ENCODE results near the gene OR7E24.
"Not testable (repeated sequence)": the region's sequence is repeated elsewhere in the genome, so short reads cannot be mapped to it uniquely, and the experiment has no call there.

OR7E24 gene

GRCh38 chr19:9250630-9251029 lies at the start of gene OR7E24:
OR7E24 (plus strand) TSS chr19:9250930; CDS start chr19:9251044, 114 bp downstream.
- DNase-seq: no peak

DNA sequence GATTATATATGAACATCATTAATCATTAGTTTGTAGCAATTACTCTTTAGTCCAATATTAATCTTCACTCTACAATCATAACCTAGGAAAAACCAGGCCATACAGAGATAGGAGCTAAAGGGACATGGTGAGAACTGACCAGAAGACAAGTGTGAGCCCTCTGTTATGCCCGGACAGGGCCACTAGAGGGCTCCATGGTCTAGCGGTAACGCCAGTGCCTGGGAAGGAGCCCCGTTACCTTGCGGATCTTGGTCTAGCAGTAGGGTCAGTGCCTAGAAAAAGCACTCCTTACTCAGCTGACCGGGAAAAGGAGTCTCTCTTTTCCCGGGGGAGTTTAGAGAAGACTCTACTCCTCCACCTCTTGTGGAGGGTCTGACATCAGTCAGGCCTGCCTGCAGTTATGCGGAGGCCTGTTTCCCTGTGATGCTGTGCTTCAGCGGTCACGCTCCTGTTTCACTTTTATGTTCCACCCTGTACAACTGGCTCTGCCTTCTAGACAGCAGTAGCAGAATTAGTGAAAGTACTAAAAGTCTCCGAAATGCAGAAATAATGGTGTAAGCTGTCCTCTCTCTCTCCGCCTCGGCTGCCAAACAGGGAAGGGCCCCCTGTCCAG lies 45.1 kb upstream of the OR7E24 start:
- peak; percentile 3 for DNase-seq

GRCh38 chr19:9219489-9219888 lies 31.2 kb upstream of the OR7E24 start, which contains the start of gene OR7D4:
OR7D4 (minus strand) TSS chr19:9219589; CDS start chr19:9214837, 4,752 bp downstream.
- no peak for DNase-seq

DNA sequence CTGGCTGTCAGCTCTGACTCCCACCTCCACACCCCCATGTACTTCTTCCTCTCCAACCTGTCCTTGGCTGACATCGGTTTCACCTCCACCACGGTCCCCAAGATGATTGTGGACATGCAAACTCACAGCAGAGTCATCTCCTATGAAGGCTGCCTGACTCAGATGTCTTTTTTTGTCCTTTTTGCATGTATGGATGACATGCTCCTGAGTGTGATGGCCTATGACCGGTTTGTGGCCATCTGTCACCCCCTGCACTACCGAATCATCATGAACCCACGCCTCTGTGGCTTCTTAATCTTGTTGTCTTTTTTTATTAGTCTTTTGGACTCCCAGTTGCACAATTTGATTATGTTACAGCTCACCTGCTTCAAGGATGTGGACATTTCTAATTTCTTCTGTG lies 506 bp downstream of the OR7E24 start:
- DNase-seq: no peak

DNA sequence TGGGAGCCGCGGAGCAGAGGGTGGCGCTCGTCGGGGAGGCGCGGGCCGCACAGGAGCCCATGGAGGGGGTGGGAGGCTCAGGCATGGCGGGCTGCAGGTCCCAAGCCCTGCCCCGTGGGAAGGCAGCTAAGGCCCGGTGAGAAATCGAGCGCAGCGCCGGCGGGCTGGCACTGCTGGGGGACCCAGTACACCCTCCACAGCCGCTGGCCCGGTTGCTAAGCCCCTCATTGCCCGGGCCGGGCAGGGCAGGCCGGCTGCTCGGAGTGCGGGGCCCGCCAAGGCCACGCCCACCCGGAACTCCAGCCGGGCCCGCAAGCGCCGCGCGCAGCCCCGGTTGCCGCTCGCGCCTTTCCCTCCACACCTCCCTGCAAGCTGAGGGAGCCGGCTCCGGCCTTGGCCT lies 32.8 kb downstream of the OR7E24 start:
- DNase-seq: not testable (repeated sequence)

DNA sequence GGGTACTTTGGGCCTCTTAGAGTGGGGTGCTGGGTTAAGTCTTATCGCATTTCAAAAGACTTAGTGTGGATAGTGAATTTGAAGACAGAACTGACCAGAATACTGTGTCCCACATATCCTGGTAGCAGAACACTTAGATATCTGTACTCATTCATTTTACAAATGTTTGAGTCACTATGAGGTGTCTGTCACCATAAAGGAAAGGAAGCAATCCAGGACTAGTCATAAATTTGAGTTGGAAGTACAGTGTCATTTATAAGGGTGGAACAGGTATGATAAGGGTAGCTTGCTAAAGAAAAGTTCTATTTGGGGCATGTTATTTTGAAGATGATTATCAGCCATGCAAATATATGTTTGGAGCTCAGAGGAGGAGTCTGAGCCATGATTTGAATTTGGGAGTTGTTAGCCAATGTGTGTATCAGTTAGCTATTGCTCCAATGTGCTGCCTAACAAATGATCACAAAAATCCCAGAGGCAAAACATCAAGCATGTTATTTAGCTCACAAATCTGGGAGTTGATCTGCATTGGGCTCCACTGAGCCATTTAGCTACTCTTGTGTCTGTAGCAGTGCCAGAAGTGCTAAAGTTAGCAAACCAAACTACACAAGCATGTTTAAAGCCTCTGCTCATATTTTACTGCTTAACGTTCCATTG lies 38.6 kb downstream of the OR7E24 start:
- no peak for DNase-seq

DNA sequence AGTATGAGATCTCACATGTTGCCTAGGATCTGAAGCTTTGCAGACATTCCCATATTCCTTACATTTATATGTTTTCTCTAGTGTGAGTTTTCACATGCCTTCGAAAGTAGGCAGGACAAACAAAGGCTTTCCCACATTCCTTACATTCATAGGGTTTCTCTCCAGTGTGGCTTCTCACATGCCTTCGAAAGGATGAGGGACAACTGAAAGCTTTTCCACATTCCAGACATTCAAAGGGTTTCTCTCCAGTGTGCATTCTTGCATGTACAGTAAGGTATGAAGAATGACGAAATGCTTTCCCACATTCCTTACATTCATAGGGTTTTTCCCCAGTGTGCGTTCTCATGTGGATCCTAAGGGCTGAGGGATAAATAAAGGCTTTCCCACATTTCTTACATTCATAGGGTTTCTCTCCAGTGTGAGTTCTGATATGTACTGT lies 44.7 kb downstream of the OR7E24 start:
- no peak for DNase-seq

DNA sequence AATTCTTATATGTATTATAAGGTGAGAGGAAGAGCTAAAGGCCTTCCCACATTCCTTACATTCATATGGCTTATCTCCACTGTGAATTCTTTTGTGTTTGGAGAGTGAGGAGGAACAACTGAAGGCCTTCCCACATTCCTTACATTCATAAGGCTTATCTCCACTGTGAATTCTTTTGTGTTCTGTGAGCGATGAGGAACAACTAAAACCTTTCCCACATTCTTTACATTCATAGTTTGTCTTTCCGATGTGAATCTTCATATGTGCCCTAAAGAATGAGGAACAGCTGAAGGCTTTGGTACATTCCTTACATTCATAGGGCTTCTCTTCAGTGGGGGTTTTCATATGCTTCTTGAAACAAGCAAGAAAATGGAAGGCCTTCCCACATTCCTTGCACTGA lies 45.6 kb downstream of the OR7E24 start:
- DNase-seq: no peak
